Loucy (cell line): ENCODE results near the gene CLDN8.

ENCODE experiments used
- H2AFZ ChIP-seq: fragments of 200-600 bp; sonication (generic); 2 replicates; pipeline ENCODE4 v1.6.0; 2016; ENCODE audit warnings: antibody characterized with exemption, mild to moderate bottlenecking, low read length, moderate library complexity
- H3F3A ChIP-seq: fragments of 200-600 bp; 2 replicates; pipeline ENCODE4 v1.6.0; 2016; ENCODE audit warnings: antibody characterized with exemption, low read depth, mild to moderate bottlenecking
- H3K27me3 ChIP-seq: fragments of 200-600 bp; sonication (generic); 2 replicates; pipeline ENCODE4 v1.6.1; 2014; ENCODE audit warnings: low read length, mild to moderate bottlenecking; ENCODE audit not compliant: insufficient read depth, poor library complexity, severe bottlenecking
- H3K36me3 ChIP-seq: fragments of 200-600 bp; sonication (generic); 2 replicates; pipeline ENCODE4 v1.6.1; 2016; ENCODE audit warnings: low read length; ENCODE audit not compliant: insufficient read depth
- H3K4me1 ChIP-seq: fragments of 200-600 bp; sonication (generic); 2 replicates; pipeline ENCODE4 v1.5.1; 2014; ENCODE audit warnings: low read length, mild to moderate bottlenecking; ENCODE audit not compliant: insufficient read depth, poor library complexity, severe bottlenecking
- H3K4me2 ChIP-seq: fragments of 200-600 bp; sonication (generic); 2 replicates; pipeline ENCODE4 v1.6.0; 2014; ENCODE audit warnings: antibody characterized with exemption, low read length, low read depth, mild to moderate bottlenecking; ENCODE audit not compliant: poor library complexity, severe bottlenecking
- H3K4me3 ChIP-seq: fragments of 200-600 bp; sonication (generic); 2 replicates; pipeline ENCODE4 v1.5.1; 2014; ENCODE audit warnings: low read length, mild to moderate bottlenecking, mixed read lengths; ENCODE audit not compliant: poor library complexity, severe bottlenecking
- H3K79me2 ChIP-seq: fragments of 200-600 bp; sonication (generic); 2 replicates; pipeline ENCODE4 v1.6.1; 2014; ENCODE audit warnings: low read length; ENCODE audit not compliant: insufficient read depth
- H3K9ac ChIP-seq: fragments of 200-600 bp; sonication (generic); 2 replicates; pipeline ENCODE4 v1.6.0; 2014; ENCODE audit warnings: mild to moderate bottlenecking, low read depth, low read length, moderate library complexity; ENCODE audit not compliant: poor library complexity, severe bottlenecking
- H3K9me2 ChIP-seq: fragments of 200-600 bp; sonication (generic); replicated peaks from 2 replicates; pipeline ENCODE4 v1.6.1; 2016; ENCODE audit warnings: low read depth, low read length, mixed read lengths
- H3K9me3 ChIP-seq: fragments of 200-600 bp; sonication (generic); 2 replicates; pipeline ENCODE4 v1.6.1; 2014; ENCODE audit warnings: mild to moderate bottlenecking, antibody characterized with exemption, low read length, low read depth; ENCODE audit not compliant: insufficient read depth
- H4K20me1 ChIP-seq: fragments of 200-600 bp; sonication (generic); 2 replicates; pipeline ENCODE4 v1.6.0; 2014; ENCODE audit warnings: antibody characterized with exemption, low read length, mild to moderate bottlenecking; ENCODE audit not compliant: insufficient read depth, poor library complexity, severe bottlenecking
- EZH2phosphoT487 ChIP-seq: fragments of 200-600 bp; IDR thresholded peaks from 2 replicates; pipeline ENCODE4 v1.6.1; 2018; ENCODE audit warnings: antibody characterized with exemption, mild to moderate bottlenecking, moderate library complexity, borderline replicate concordance
- TF ChIP-seq, protein P1 (sequence below): fragments of 200-600 bp; sonication (generic); conservative IDR thresholded peaks from 2 replicates; pipeline ENCODE4 v1.5.1; 2014; ENCODE audit warnings: mild to moderate bottlenecking, antibody characterized with exemption, low read length

CLDN8 gene

GRCh38 chr21:30189773-30190172 lies 26.1 kb downstream of the CLDN8 start:
- no peaks in the 10 kb centered on the region for H3F3A ChIP-seq
- no peaks in the 10 kb centered on the region for H3K27me3 ChIP-seq
- no peak overlapping the region for H3K4me2 ChIP-seq
- H3K36me3 ChIP-seq: no peaks in the 10 kb centered on the region
- TF ChIP-seq EZH2phosphoT487: no peak
- TF ChIP-seq, protein P1, sequence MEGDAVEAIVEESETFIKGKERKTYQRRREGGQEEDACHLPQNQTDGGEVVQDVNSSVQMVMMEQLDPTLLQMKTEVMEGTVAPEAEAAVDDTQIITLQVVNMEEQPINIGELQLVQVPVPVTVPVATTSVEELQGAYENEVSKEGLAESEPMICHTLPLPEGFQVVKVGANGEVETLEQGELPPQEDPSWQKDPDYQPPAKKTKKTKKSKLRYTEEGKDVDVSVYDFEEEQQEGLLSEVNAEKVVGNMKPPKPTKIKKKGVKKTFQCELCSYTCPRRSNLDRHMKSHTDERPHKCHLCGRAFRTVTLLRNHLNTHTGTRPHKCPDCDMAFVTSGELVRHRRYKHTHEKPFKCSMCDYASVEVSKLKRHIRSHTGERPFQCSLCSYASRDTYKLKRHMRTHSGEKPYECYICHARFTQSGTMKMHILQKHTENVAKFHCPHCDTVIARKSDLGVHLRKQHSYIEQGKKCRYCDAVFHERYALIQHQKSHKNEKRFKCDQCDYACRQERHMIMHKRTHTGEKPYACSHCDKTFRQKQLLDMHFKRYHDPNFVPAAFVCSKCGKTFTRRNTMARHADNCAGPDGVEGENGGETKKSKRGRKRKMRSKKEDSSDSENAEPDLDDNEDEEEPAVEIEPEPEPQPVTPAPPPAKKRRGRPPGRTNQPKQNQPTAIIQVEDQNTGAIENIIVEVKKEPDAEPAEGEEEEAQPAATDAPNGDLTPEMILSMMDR: no peak
- no peaks in the 10 kb centered on the region for H4K20me1 ChIP-seq
- no peak overlapping the region for H2AFZ ChIP-seq
- no peak overlapping the region for H3K9ac ChIP-seq
- no peaks in the 10 kb centered on the region for H3K4me1 ChIP-seq
- no peaks in the 10 kb centered on the region for H3K79me2 ChIP-seq
- H3K9me2 ChIP-seq: no peaks in the 10 kb centered on the region
- H3K9me3 ChIP-seq: no peaks in the 10 kb centered on the region
- H3K4me3 ChIP-seq: no peak overlapping the region

GRCh38 chr21:30186242-30186641 lies 29.7 kb downstream of the CLDN8 start:
- Histone ChIP-seq H3K4me2 (no peak overlapping the region), H3F3A (no peaks in the 10 kb centered on the region), H3K79me2 (no peaks in the 10 kb centered on the region), H3K27me3 (no peaks in the 10 kb centered on the region), H3K9ac (no peak overlapping the region), H2AFZ (no peak overlapping the region), H3K4me1 (no peaks in the 10 kb centered on the region), H3K4me3 (no peak overlapping the region), H3K9me2 (no peaks in the 10 kb centered on the region), H3K9me3 (no peaks in the 10 kb centered on the region), H4K20me1 (no peaks in the 10 kb centered on the region), H3K36me3 (no peaks in the 10 kb centered on the region)
- TF ChIP-seq EZH2phosphoT487: no peak
- TF ChIP-seq, protein P1: no peak

DNA sequence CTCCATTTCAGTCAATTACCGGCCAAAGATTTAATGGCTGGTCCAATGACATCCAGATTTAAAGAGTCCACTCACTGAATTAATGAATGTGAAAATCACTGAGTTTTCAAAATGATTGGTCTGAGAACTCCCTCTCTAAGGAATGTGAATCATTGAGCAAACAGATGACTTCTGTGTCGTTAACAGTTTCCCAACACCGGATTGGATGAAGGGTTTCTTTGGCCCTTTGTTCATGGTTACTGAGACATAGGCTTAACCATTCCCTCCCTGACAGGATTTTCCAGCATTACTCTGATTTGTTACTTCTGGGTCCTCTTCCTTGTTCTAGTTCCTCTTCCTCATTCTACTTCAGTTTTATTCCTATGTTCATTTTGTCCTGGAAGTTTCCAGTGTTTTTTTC lies 47.8 kb downstream of the CLDN8 start:
- Histone ChIP-seq H3K9ac (no peak overlapping the region), H2AFZ (no peak overlapping the region), H3K27me3 (no peaks in the 10 kb centered on the region), H3K79me2 (no peaks in the 10 kb centered on the region), H3K9me2 (no peaks in the 10 kb centered on the region), H3K9me3 (no peaks in the 10 kb centered on the region; the same call in 1 of the 2 replicates), H4K20me1 (no peaks in the 10 kb centered on the region), H3K4me2 (no peak overlapping the region), H3K4me3 (no peak overlapping the region), H3K4me1 (no peaks in the 10 kb centered on the region), H3K36me3 (no peaks in the 10 kb centered on the region), H3F3A (no peaks in the 10 kb centered on the region)
- TF ChIP-seq, protein P1: no peak
- no peak for TF ChIP-seq EZH2phosphoT487
